Keratinocyte (primary cell): Measurements from ENCODE around the gene ALDH1L1. TPM values are rescaled to one million over a fixed set of nuclear protein-coding genes. Genes with fewer than 3 reads are reported as not detected.

Source experiments
- DNase-seq: peaks from one replicate; pipeline ENCODE4 v3.0.0-alpha.2; 2011; ENCODE audit warnings: low read depth, missing footprints, low spot score
- FAIRE-seq: peaks from 2 replicates; lab custom pipeline; 2011; peaks lifted over from hg19 to GRCh38; lab: Jason Lieb, UNC
- H2AFZ ChIP-seq: 2 replicates; pipeline ENCODE4 v1.6.0; 2012; ENCODE audit warnings: low read length, control low read depth, inconsistent platforms; ENCODE audit not compliant: control insufficient read depth
- H3K27ac ChIP-seq: 2 replicates; pipeline ENCODE4 v1.5.1; 2011; ENCODE audit warnings: low read length; ENCODE audit not compliant: control insufficient read depth, insufficient read depth
- H3K27me3 ChIP-seq: 3 replicates; pipeline ENCODE4 v1.6.0; 2011; ENCODE audit warnings: low read length; ENCODE audit not compliant: control insufficient read depth, insufficient read depth; ENCODE audit errors: extremely low read depth
- H3K36me3 ChIP-seq, 2 experiments: 2 replicates in 1 of 2; 3 replicates in 1 of 2; pipeline ENCODE4 v1.5.1; 2011; ENCODE audit warnings: low read length in 2 of 2, mild to moderate bottlenecking in 1 of 2; ENCODE audit not compliant: control insufficient read depth in 2 of 2, insufficient read depth in 2 of 2; ENCODE audit errors: extremely low read depth in 1 of 2
- H3K4me1 ChIP-seq: 3 replicates; pipeline ENCODE4 v1.5.1; 2011; ENCODE audit warnings: low read length; ENCODE audit not compliant: control insufficient read depth, insufficient read depth; ENCODE audit errors: extremely low read depth
- H3K4me2 ChIP-seq: 3 replicates; pipeline ENCODE4 v1.6.0; 2011; ENCODE audit warnings: low read depth, low read length; ENCODE audit not compliant: control insufficient read depth, insufficient read depth; ENCODE audit errors: extremely low read depth
- H3K4me3 ChIP-seq, 3 experiments: fragments of 200-600 bp in 1 of 3; sonication (generic) in 1 of 3; 2 replicates in 2 of 3; 3 replicates in 1 of 3; pipeline ENCODE4 v1.5.1; 2011 to 2016; ENCODE audit warnings: low read length in 3 of 3, mild to moderate bottlenecking in 3 of 3, control low read depth in 2 of 3, inconsistent platforms in 1 of 3, low read depth in 1 of 3, mixed read lengths in 1 of 3, mixed run types in 1 of 3, moderate library complexity in 1 of 3; ENCODE audit not compliant: control insufficient read depth in 2 of 3, insufficient read depth in 2 of 3; ENCODE audit errors: extremely low read depth in 1 of 3
- H3K79me2 ChIP-seq: 2 replicates; pipeline ENCODE4 v1.6.0; 2012; ENCODE audit warnings: low read length; ENCODE audit not compliant: control insufficient read depth, insufficient read depth
- H3K9ac ChIP-seq: 3 replicates; pipeline ENCODE4 v1.6.0; 2011; ENCODE audit warnings: low read length; ENCODE audit not compliant: control insufficient read depth, insufficient read depth; ENCODE audit errors: extremely low read depth
- H3K9me1 ChIP-seq: 3 replicates; pipeline ENCODE4 v1.6.0; 2011; ENCODE audit warnings: low read length; ENCODE audit not compliant: control insufficient read depth, insufficient read depth; ENCODE audit errors: extremely low read depth
- H3K9me3 ChIP-seq: 2 replicates; pipeline ENCODE4 v1.5.1; 2012; ENCODE audit warnings: low read depth, low read length; ENCODE audit not compliant: control insufficient read depth
- H4K20me1 ChIP-seq: 3 replicates; pipeline ENCODE4 v1.6.0; 2011; ENCODE audit warnings: low read length; ENCODE audit not compliant: control insufficient read depth, insufficient read depth; ENCODE audit errors: extremely low read depth
- EZH2 ChIP-seq: IDR thresholded peaks from one replicate; pipeline ENCODE4 v1.6.1; 2012; ENCODE audit warnings: inconsistent platforms, mild to moderate bottlenecking, low read length, moderate library complexity
- dilution Hi-C: fragments of 300-500 bp; cut with MboI; formaldehyde crosslinking; loops from one replicate; pipeline ENCODE4 v1.7.0; 2020; ENCODE audit warnings: low sequenced_read_pairs; ENCODE audit not compliant: extremely low pct_ligation_motif_present
- polyA plus RNA-seq, 5 experiments: library from polyadenylated mRNA; depleted of rRNA in 3 of 5; stranded (reverse) in 3 of 5; stranded (forward) in 1 of 5; unstranded in 1 of 5; fragments of >200 nt; gene quantifications; 1 replicate in 1 of 5; 2 replicates in 3 of 5; 3 replicates in 1 of 5; pipeline versions ENCODE4 v1.2.1 to v1.2.3, GENCODE V29; 2011 to 2012; ENCODE audit warnings: missing spikeins in 2 of 5, low read depth in 1 of 5, low replicate concordance in 1 of 5
- TF ChIP-seq, protein P1 (sequence below), 3 experiments: IDR thresholded peaks in 1 of 3; conservative IDR thresholded peaks in 1 of 3; optimal IDR thresholded peaks in 1 of 3; 2 replicates in 2 of 3; 3 replicates in 1 of 3; pipeline versions ENCODE3 to v1.5.1; 2011; ENCODE audit warnings: low read length in 3 of 3, mild to moderate bottlenecking in 3 of 3, moderate library complexity in 2 of 3, control low read depth in 1 of 3, inconsistent platforms in 1 of 3; ENCODE audit not compliant: insufficient read depth in 2 of 3; ENCODE audit errors: extremely low read depth in 1 of 3

Gene ALDH1L1
- polyA plus RNA-seq, 1 donor (not counting 4 experiments of a cell fraction or from before 2014, with no cell fraction given), result 0.35 TPM

DNA sequence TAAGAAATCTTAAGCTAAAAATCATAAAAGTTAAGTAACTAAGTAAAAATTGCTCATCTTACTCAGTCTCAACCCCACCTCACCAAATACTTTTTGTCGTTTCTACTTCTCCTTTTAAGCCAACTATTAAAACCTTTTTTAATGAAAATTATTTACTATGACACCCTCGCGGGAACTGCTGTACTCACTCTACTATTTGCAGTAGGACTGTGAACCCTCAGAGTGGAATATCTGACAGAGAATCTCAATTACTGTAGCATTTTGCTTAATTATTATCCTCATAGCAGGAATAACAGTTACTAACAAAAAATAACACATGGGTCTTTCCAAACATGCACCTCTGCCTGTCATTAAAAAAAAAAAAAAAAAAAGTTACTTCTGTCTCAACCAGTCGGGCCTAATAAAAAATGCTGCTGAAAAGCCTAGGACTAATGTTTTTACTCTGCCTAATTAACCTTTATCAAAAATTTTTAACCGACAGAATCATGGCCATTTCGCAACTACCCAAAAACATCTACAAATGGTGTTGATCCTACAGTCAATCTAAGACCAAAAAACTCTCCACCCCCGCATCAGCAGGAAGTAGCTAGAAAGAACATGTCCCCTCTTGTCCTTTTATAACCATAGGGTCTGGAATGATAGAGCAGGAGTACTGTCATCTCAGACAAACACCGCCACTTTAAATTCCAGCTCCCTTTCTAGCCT, 10.2 kb downstream of the ALDH1L1 start:
- Histone ChIP-seq H3K9me3 (no peaks in the 10 kb centered on the region), H2AFZ (peak overlapping the region; percentile 68), H3K27ac (no peak overlapping the region), H3K9me1 (no peaks in the 10 kb centered on the region), H3K4me1 (peaks cover 11% of the 10 kb centered on the region), H3K36me3 (no peaks in the 10 kb centered on the region), H3K79me2 (no peaks in the 10 kb centered on the region), H3K4me3 (no peak overlapping the region), H4K20me1 (no peaks in the 10 kb centered on the region), H3K27me3 (no peaks in the 10 kb centered on the region), H3K9ac (no peak overlapping the region), H3K4me2 (peak overlapping the region; percentile 27)
- no peak for DNase-seq
- TF ChIP-seq, protein P1, sequence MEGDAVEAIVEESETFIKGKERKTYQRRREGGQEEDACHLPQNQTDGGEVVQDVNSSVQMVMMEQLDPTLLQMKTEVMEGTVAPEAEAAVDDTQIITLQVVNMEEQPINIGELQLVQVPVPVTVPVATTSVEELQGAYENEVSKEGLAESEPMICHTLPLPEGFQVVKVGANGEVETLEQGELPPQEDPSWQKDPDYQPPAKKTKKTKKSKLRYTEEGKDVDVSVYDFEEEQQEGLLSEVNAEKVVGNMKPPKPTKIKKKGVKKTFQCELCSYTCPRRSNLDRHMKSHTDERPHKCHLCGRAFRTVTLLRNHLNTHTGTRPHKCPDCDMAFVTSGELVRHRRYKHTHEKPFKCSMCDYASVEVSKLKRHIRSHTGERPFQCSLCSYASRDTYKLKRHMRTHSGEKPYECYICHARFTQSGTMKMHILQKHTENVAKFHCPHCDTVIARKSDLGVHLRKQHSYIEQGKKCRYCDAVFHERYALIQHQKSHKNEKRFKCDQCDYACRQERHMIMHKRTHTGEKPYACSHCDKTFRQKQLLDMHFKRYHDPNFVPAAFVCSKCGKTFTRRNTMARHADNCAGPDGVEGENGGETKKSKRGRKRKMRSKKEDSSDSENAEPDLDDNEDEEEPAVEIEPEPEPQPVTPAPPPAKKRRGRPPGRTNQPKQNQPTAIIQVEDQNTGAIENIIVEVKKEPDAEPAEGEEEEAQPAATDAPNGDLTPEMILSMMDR (optimal IDR thresholded peaks at IDR 0.05 in 1 of 3, IDR thresholded peaks at IDR 0.05 in 1 of 3, conservative IDR thresholded peaks at IDR 0.05 in 1 of 3; ENCODE audit: extremely low read depth in 1 of 3, insufficient read depth in 2 of 3, low read length in 3 of 3), result no peak
- TF ChIP-seq EZH2, result no peak
- dilution Hi-C loops, result no loop called here
- no peak for FAIRE-seq

DNA sequence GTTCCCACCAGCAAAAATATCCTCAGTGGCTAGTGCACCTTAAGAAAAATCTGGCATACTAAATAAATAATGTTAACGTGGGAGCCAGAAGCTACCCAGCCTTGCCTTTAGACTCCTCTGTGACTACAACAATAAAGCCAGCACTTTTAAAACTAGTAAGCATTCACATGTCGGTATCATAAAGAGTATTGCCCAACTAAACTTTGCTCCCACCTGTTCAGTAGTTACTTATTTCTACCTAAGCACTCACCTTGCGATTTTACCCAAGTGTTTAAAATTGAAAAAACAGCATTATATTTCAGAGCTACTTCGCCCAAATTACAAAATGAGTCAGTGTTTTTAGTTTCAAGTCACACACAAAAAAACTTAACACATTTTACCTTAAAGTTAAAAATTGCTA, 12.8 kb downstream of the ALDH1L1 start:
- H3K9ac ChIP-seq, result no peak overlapping the region
- no peak for FAIRE-seq
- H2AFZ ChIP-seq, result no peak overlapping the region
- H4K20me1 ChIP-seq, result no peaks in the 10 kb centered on the region
- DNase-seq, result no peak
- H3K27me3 ChIP-seq, result no peaks in the 10 kb centered on the region
- H3K4me1 ChIP-seq, result peaks cover 11% of the 10 kb centered on the region
- H3K9me1 ChIP-seq, result no peaks in the 10 kb centered on the region
- no peak for TF ChIP-seq EZH2
- TF ChIP-seq, protein P1 (optimal IDR thresholded peaks at IDR 0.05 in 1 of 3, IDR thresholded peaks at IDR 0.05 in 1 of 3, conservative IDR thresholded peaks at IDR 0.05 in 1 of 3; ENCODE audit: extremely low read depth in 1 of 3, insufficient read depth in 2 of 3, low read length in 3 of 3), result no peak
- dilution Hi-C loops, result no loop called here
- H3K27ac ChIP-seq, result no peak overlapping the region
- no peak overlapping the region for H3K4me3 ChIP-seq
- no peaks in the 10 kb centered on the region for H3K79me2 ChIP-seq
- H3K36me3 ChIP-seq, result no peaks in the 10 kb centered on the region
- H3K4me2 ChIP-seq, result no peak overlapping the region
- H3K9me3 ChIP-seq, result no peaks in the 10 kb centered on the region
